IPS-20b (cell line): ENCODE data around the gene CHMP1B.
"Not testable (repeated sequence)": the region's sequence is repeated elsewhere in the genome, so short reads cannot be mapped to it uniquely, and the experiment has no call there.

Experiments
- H3K27ac ChIP-seq: one replicate; pipeline ENCODE4 v1.5.1; 2013; ENCODE audit warnings: low read length
- H3K27me3 ChIP-seq: 2 replicates; pipeline ENCODE4 v1.6.1; 2013; ENCODE audit warnings: mild to moderate bottlenecking, low read length, inconsistent platforms; ENCODE audit not compliant: insufficient read depth
- H3K36me3 ChIP-seq: 2 replicates; pipeline ENCODE4 v1.6.1; 2013; ENCODE audit warnings: low read depth, mild to moderate bottlenecking, inconsistent platforms, low read length, moderate library complexity; ENCODE audit not compliant: insufficient read depth
- H3K4me1 ChIP-seq: 2 replicates; pipeline ENCODE4 v1.6.1; 2013; ENCODE audit warnings: mild to moderate bottlenecking, control low read depth, inconsistent platforms, low read length, moderate library complexity; ENCODE audit not compliant: insufficient read depth
- H3K4me3 ChIP-seq: 2 replicates; pipeline ENCODE4 v1.5.1; 2013; ENCODE audit warnings: mild to moderate bottlenecking, low read length, inconsistent platforms
- H3K9ac ChIP-seq: 2 replicates; pipeline ENCODE4 v1.6.1; 2013; ENCODE audit warnings: low read depth, mild to moderate bottlenecking, inconsistent platforms, low read length, moderate library complexity
- H3K9me3 ChIP-seq: 2 replicates; pipeline ENCODE4 v1.6.1; 2013; ENCODE audit warnings: mild to moderate bottlenecking, low read depth, low read length, inconsistent platforms; ENCODE audit not compliant: insufficient read depth

Gene CHMP1B

DNA sequence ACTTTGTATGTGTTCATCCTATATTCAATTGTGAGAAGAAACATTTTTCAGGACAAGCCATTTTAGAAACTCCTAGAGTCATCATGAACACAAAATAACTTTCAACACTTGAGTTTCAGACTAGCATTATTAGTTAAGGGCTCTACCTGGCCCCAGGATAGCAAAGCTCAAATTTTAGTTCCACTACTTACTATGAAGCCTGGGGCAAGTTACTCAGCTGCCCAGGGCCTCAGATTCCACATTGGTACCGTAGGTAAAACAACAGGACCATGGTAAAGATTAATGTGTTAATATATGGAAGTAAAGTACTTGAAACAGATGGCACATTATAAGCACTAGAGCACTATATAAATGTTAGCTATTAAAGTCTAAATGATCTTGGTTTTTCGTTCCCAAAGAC lies 37.5 kb downstream of the CHMP1B start:
- no peak overlapping the region for H3K9ac ChIP-seq
- no peak overlapping the region for H3K27ac ChIP-seq
- H3K4me3 ChIP-seq, result no peak overlapping the region
- peaks cover 5% of the 10 kb centered on the region; the same call in 1 of the 2 replicates for H3K4me1 ChIP-seq
- no peaks in the 10 kb centered on the region for H3K9me3 ChIP-seq
- peaks cover 24% of the 10 kb centered on the region; the same call in 1 of the 2 replicates for H3K36me3 ChIP-seq
- H3K27me3 ChIP-seq, result no peaks in the 10 kb centered on the region

- Histone ChIP-seq H3K27ac (no peak overlapping the region), H3K9me3 (no peaks in the 10 kb centered on the region), H3K4me1 (peaks cover 5% of the 10 kb centered on the region; the same call in 1 of the 2 replicates), H3K9ac (no peak overlapping the region), H3K4me3 (no peak overlapping the region), H3K27me3 (no peaks in the 10 kb centered on the region), H3K36me3 (peaks cover 23% of the 10 kb centered on the region; the same call in 1 of the 2 replicates)
Observed at GRCh38 chr18:11889284-11889683, 38.1 kb downstream of the CHMP1B start.

DNA sequence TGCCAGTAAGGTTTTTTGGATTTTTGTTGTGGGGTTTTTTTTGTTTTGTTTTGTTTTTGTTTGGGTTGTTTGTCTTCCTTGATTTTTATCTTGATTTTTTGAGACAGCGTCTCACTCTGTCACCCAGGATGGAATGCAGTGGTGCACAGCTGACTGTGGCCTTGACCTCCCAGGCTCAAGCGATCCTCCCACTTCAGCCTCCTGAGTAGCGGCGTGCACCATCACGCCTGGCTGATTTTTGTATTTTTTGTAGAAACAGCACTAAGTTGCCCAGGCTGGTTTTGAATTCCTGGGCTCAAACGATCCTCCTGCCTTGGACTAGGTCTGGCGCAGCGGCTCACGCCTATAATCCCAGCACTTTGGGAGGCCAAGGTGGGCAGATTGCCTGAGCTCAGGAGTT lies 40.5 kb downstream of the CHMP1B start:
- Histone ChIP-seq H3K27me3 (no peaks in the 10 kb centered on the region), H3K27ac (no peak overlapping the region), H3K36me3 (peaks cover 14% of the 10 kb centered on the region; the same call in 1 of the 2 replicates), H3K9me3 (no peaks in the 10 kb centered on the region), H3K9ac (no peak overlapping the region), H3K4me3 (no peak overlapping the region), H3K4me1 (no peaks in the 10 kb centered on the region)

GRCh38 chr18:11892438-11892837 lies 41.2 kb downstream of the CHMP1B start:
- H3K36me3 ChIP-seq, result peaks cover 14% of the 10 kb centered on the region; the same call in 1 of the 2 replicates
- H3K27ac ChIP-seq, H3K27me3 ChIP-seq, H3K4me3 ChIP-seq, H3K9me3 ChIP-seq, H3K4me1 ChIP-seq, H3K9ac ChIP-seq: not testable (repeated sequence)

DNA sequence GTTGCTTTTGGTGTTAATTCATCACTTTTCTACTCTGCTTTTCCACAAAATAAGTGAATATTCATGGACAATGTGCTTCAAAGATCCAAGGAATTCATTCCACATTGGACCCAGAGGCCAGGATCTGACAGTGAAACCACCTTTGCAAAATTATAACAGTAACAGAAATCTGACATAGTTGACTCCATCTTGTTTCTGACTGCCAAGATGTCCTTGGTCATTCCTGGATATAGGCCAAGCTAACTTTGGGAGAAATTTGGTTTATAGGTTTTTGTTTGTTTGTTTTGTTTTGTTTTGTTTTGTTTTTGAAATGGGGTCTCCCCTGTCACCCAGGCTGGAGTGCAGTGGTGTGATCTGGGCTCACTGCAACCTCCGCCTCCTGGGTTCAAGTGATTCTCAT lies 46.6 kb downstream of the CHMP1B start:
- Histone ChIP-seq H3K36me3 (0 out of 2 replicates have a peak, but pooled peaks cover 5% of the 10 kb centered on the region), H3K27me3 (no peaks in the 10 kb centered on the region), H3K9me3 (no peaks in the 10 kb centered on the region), H3K27ac (no peak overlapping the region), H3K4me1 (peaks cover 6% of the 10 kb centered on the region; the same call in 1 of the 2 replicates), H3K4me3 (no peak overlapping the region), H3K9ac (no peak overlapping the region)

GRCh38 chr18:11899063-11899462 lies 47.9 kb downstream of the CHMP1B start:
- Histone ChIP-seq H3K4me3 (no peak overlapping the region), H3K9ac (no peak overlapping the region), H3K27me3 (no peaks in the 10 kb centered on the region), H3K36me3 (0 out of 2 replicates have a peak, but pooled peaks cover 5% of the 10 kb centered on the region), H3K27ac (no peak overlapping the region), H3K4me1 (peaks cover 10% of the 10 kb centered on the region; the same call in 1 of the 2 replicates), H3K9me3 (no peaks in the 10 kb centered on the region)

GRCh38 chr18:11901826-11902438 lies 50.7 kb downstream of the CHMP1B start:
- Histone ChIP-seq H3K9me3 (no peaks in the 10 kb centered on the region), H3K4me3 (no peak overlapping the region), H3K27ac (no peak overlapping the region), H3K4me1 (peaks cover 17% of the 10 kb centered on the region; the same call in 1 of the 2 replicates), H3K36me3 (no peaks in the 10 kb centered on the region), H3K9ac (no peak overlapping the region), H3K27me3 (no peaks in the 10 kb centered on the region)

- Histone ChIP-seq H3K9ac (no peak overlapping the region), H3K4me1 (peaks cover 19% of the 10 kb centered on the region; the same call in 1 of the 2 replicates), H3K9me3 (no peaks in the 10 kb centered on the region), H3K4me3 (no peak overlapping the region), H3K36me3 (no peaks in the 10 kb centered on the region), H3K27me3 (no peaks in the 10 kb centered on the region), H3K27ac (no peak overlapping the region)
Observed at GRCh38 chr18:11902522-11903292, 51.5 kb downstream of the CHMP1B start.
